GM12891 (cell line): Measurements from ENCODE around the gene SYT1.

Experiments
- DNase-seq: peaks from one replicate; pipeline ENCODE4 v3.0.0; 2011; ENCODE audit warnings: low spot score; ENCODE audit not compliant: insufficient read length
- FAIRE-seq: peaks from 2 replicates; lab custom pipeline; 2011; peaks lifted over from hg19 to GRCh38; lab: Jason Lieb, UNC
- PAX5 ChIP-seq: IDR thresholded peaks from 2 replicates; pipeline ENCODE4 v1.6.1; 2011; ENCODE audit warnings: low read length, moderate library complexity, mild to moderate bottlenecking; ENCODE audit not compliant: insufficient read depth, severe bottlenecking
- POLR2A ChIP-seq: IDR thresholded peaks from 2 replicates; pipeline ENCODE4 v1.6.1; 2011; ENCODE audit warnings: low read depth, low read length, control low read depth
- POLR2AphosphoS5 ChIP-seq: IDR thresholded peaks from 2 replicates; pipeline ENCODE4 v1.6.1; 2011; ENCODE audit warnings: low read depth, low read length, control low read depth
- POU2F2 ChIP-seq: IDR thresholded peaks from 2 replicates; pipeline ENCODE4 v1.6.1; 2011; ENCODE audit warnings: low read depth, mild to moderate bottlenecking, control low read depth, low read length, moderate library complexity
- SPI1 ChIP-seq: IDR thresholded peaks from 2 replicates; pipeline ENCODE4 v1.6.1; 2011; ENCODE audit warnings: low read depth, low read length, control low read depth
- TAF1 ChIP-seq: IDR thresholded peaks from 2 replicates; pipeline ENCODE4 v1.6.1; 2011; ENCODE audit warnings: low read depth, low read length, control low read depth

SYT1 gene

DNA sequence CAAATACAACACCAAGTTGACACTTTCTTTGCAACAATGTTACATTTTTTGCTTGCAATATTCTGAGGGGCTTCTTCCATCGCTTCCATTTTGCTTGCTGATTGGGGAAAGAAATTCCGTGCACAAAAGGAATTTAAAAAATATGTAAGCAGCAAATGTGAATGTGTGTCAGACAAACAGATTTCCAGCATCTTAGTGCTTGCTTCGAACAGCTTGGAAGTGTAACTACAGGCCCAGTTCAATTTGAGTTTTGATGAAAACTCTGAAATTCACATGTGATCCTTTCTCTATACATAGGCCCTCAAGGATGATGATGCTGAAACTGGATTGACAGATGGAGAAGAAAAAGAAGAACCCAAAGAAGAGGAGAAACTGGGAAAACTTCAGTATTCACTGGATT lies 427.1 kb downstream of the SYT1 start:
- no peak for TF ChIP-seq SPI1
- no peak for TF ChIP-seq POU2F2
- no peak for TF ChIP-seq POLR2A
- no peak for TF ChIP-seq PAX5
- TF ChIP-seq TAF1, result no peak
- no peak for TF ChIP-seq POLR2AphosphoS5
- DNase-seq (no peak), FAIRE-seq (no peak)

DNA sequence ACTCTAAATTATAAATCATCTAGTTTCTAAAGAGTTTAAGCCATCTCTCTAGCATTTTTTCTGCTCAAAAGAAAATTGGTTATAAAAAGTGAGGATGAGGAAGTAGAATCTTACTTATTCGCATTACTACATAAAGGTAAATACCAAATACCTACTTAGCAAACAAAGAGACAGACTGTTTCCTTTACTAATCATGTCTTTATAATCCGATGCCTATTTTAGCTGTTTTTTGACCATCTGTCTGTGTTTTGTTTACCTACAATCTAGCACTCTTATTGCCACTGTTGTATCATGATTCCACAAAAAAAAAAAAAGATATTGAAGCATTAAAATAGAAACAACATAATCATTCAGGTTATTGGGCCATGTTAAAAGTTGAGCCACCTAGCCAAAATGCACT lies 430.0 kb downstream of the SYT1 start:
- FAIRE-seq, result no peak
- DNase-seq, result no peak
- TF ChIP-seq SPI1, result no peak
- no peak for TF ChIP-seq PAX5
- TF ChIP-seq POLR2A, result no peak
- TF ChIP-seq POU2F2, result no peak
- no peak for TF ChIP-seq TAF1
- no peak for TF ChIP-seq POLR2AphosphoS5

DNA sequence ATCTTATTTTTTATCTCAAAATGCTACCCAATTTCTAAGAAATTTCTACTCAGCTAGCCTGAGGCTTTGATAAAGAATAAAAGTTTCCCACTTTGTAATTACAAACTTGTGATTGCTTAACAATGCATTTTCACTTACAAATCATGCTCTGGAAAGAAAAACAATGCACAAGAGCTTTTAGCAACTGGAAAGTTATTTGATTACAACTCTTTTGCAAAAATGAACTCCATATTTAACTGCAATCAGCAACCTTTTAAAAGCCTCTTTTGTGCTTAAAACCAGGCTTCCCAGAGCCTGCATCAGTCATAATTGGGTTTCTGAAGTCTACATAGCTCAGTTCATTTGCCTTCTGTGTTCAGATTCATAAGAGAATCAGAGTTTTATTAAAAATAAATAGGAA lies 431.0 kb downstream of the SYT1 start:
- no peak for FAIRE-seq
- no peak for TF ChIP-seq POU2F2
- no peak for TF ChIP-seq PAX5
- no peak for TF ChIP-seq TAF1
- no peak for TF ChIP-seq SPI1
- TF ChIP-seq POLR2A, result no peak
- DNase-seq, result no peak

DNA sequence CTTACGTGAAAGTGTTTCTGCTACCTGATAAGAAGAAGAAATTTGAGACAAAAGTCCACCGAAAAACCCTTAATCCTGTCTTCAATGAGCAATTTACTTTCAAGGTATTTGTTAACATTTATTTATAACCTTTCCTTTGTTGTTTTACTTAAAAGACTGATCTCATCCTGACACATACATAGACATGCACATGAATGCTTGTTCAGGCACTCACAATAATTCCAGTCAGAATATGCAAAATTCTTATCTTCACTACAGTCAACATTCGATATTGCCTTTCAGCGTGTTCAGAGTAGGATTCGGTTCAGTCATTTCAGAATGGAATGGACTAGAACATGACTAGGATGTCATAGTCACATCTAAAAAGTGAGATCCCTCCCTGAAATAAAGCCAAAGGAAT lies 431.6 kb downstream of the SYT1 start:
- DNase-seq (no peak), FAIRE-seq (no peak)
- no peak for TF ChIP-seq PAX5
- TF ChIP-seq SPI1, result no peak
- no peak for TF ChIP-seq TAF1
- no peak for TF ChIP-seq POLR2A
- TF ChIP-seq POU2F2, result no peak
- no peak for TF ChIP-seq POLR2AphosphoS5

DNA sequence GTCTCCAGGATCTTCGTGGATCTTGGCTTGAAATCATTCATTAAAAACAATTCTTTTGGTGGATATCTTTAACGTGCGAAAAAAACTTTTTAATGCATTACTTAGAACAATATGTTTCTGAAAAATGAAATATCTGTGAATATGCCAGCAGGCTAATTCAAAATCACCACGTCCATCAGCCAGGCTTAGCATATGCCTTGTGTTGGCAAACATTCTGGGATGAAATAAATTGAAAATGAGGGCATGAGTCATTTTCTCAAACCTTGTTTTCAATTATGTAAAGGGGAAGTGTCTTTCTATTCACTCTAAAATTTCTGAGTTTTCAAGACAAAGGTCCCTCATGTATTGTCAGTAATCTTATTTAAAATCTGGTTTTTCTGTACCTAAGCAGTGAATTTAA lies 432.3 kb downstream of the SYT1 start:
- TF ChIP-seq PAX5 (no peak), TAF1 (no peak), SPI1 (no peak), POLR2AphosphoS5 (no peak), POU2F2 (no peak), POLR2A (no peak)
- FAIRE-seq, result no peak

DNA sequence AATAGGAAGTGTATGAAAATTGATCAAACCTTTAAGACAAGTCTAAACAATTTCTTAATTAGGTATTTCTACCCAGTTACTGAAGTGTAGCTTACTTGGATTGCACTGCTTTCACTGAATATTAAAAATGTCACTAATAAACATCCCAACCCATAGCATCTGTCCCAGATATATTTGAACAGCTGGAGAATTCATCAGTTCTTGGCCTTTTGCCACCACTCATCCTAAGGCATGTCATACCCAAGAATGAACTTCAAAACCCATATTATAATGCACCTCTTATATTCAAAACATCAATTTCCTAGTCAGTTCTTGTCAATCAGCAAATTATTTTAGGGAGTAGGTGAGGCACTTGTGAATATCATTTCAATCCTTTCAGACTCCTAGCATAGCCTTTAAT lies 433.9 kb downstream of the SYT1 start:
- no peak for DNase-seq
- no peak for FAIRE-seq

More for the DNA sequence above, 432.3 kb downstream of the SYT1 start:
- no peak for DNase-seq

DNA sequence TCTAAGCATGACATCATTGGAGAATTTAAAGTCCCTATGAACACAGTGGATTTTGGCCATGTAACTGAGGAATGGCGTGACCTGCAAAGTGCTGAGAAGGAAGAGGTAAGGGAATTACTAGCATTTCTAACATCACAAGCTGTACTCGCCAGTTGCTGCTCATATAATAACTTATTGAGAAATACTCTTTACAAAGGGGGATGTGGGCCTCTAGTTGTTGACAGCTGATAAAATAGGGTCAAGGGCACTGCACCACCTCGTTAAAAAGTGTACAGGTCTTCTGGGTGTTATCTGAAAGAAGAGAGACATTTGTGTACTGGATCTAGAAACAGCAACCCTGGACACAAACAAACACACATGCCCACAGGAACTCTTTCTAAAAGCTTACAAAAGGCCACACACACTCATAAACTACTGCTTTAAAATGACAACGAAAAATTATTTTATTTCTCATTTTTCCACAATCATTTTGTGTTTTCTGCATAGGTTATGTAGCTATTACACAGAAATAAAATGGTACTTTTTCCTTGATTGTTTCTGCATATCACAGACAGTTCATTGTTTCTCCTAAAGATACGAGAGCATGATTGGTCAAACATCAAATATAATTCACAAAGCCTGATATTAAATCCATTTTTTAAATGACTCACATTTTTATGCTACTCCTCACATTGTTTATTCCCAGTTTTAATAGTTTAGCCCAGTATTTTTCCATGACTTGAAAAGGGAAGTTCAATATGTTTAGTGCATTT lies 435.0 kb downstream of the SYT1 start:
- FAIRE-seq (no peak), DNase-seq (no peak)
- TF ChIP-seq PAX5, result no peak
- TF ChIP-seq POLR2AphosphoS5, result no peak
- no peak for TF ChIP-seq POU2F2
- no peak for TF ChIP-seq TAF1

More for the DNA sequence above, 433.9 kb downstream of the SYT1 start:
- TF ChIP-seq POLR2A (no peak), PAX5 (no peak), TAF1 (no peak), SPI1 (no peak), POLR2AphosphoS5 (no peak)

DNA sequence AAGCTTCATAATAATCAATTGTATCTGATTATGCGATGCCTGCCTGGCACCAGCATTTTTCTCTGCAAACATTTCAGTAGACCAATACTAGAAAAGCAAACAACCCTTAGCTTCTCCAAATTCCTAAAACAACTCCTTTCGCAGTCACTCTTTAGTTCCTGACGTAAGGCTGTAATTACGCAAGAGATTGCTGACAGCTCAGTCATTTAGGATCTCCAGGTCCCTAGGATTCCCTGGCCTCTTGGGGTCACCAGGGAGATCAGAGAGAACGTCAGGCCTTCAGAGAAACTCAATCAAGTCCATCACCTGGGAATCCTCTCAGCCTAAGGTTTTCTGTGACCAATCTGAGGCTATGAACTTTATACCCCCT lies 435.6 kb downstream of the SYT1 start:
- FAIRE-seq (no peak), DNase-seq (no peak)
- no peak for TF ChIP-seq POLR2AphosphoS5
- TF ChIP-seq TAF1, result no peak
- no peak for TF ChIP-seq SPI1
- no peak for TF ChIP-seq POLR2A

DNA sequence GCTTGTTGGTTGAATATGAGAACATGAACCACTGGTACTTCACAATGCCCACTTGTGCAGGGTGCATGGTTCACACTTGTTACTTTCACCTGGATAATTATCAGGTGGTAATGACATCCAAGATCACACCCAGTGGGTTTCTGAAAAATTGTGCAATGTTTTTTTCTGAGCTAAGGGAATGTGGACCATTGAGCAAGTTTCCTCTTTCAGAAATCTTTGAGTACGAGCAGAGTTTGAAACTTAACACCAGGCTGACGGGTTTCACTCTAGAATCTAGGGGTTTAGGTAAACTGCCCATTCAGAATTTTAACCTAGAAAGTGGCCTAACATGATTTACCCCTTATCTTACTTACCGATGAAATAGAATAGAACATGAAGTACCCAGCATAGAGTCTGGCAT lies 436.6 kb downstream of the SYT1 start:
- DNase-seq (no peak), FAIRE-seq (no peak)
- no peak for TF ChIP-seq POU2F2
- no peak for TF ChIP-seq POLR2A
- no peak for TF ChIP-seq TAF1
- no peak for TF ChIP-seq SPI1
- no peak for TF ChIP-seq PAX5
- no peak for TF ChIP-seq POLR2AphosphoS5

DNA sequence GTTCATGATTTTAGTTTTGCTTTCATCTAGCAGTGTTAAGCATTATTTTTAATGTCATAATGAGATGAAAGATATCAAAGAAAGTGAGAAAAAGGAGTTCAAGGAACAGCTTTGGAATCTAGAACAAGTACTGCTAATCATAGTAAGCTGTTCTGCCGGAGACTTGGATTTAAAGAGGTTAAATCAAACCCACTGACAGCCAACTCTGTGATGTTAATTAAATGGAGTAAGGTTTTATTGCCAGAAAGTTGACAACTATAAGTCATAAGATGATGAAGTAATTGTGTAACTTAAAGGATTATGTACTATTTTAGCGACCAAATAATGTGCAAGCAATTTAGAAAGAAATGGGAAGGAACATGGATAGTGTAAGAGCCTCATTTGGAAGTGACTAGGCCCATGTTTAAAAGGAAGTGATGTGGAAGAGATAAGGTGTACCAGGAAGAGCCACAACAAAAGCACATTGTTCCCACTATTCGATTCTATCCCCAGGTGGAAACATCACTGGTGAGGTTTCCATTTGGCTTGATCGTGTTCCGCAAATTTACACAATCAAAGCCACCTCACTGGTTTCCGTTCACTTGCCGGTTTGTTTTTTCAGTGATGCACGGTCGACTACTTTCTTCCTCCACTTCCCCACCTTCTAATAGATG lies 437.7 kb downstream of the SYT1 start:
- DNase-seq, result no peak
- FAIRE-seq, result no peak
- TF ChIP-seq TAF1 (no peak), POU2F2 (no peak), POLR2AphosphoS5 (no peak), SPI1 (no peak), PAX5 (no peak)
